Amniotic epithelial cell (primary cell): ENCODE data around the gene CHM.
"Not testable (repeated sequence)": the region's sequence is repeated elsewhere in the genome, so short reads cannot be mapped to it uniquely, and the experiment has no call there.

Source experiments
- DNase-seq: peaks from one replicate; pipeline ENCODE4 v3.0.0-alpha.2; 2010; ENCODE audit warnings: low read depth

The CHM gene, protein sequence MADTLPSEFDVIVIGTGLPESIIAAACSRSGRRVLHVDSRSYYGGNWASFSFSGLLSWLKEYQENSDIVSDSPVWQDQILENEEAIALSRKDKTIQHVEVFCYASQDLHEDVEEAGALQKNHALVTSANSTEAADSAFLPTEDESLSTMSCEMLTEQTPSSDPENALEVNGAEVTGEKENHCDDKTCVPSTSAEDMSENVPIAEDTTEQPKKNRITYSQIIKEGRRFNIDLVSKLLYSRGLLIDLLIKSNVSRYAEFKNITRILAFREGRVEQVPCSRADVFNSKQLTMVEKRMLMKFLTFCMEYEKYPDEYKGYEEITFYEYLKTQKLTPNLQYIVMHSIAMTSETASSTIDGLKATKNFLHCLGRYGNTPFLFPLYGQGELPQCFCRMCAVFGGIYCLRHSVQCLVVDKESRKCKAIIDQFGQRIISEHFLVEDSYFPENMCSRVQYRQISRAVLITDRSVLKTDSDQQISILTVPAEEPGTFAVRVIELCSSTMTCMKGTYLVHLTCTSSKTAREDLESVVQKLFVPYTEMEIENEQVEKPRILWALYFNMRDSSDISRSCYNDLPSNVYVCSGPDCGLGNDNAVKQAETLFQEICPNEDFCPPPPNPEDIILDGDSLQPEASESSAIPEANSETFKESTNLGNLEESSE

DNA sequence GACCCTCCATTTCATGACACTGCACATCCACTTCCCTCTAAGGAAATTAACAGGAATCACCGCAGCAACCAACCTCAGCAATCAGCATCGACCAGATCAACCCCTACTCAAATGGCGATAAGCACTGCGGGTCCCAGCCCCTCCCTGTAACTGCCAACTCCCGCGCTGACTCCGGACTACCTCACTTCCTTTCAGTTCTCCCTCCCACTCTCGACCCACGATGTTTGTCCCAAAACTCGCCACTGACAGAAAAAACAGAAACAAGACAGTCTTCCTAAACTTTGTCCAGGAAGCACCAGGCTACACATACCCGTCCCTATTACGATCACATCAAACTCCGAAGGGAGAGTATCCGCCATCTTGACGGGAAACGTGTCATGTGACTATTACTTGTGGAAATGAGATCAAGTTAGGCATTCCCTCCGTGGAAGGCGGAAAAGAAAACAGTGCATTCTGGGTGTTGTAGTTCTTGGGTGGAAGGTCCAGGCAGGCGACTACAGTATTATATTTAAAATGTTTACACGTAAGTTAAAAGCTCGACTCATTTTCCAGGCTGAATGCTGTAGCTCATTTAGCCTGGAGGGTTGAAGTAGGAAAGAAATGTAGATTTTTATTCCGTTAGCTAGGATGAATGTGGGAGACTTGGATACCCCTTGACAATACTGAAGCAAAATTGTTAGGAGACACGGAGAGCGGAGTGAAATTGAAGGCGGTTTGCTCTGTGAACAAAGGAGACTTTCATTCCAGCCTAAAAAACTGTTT, at the start of gene CHM:
TSS of gene CHM (minus strand) at position 385 of the 762 bp plus-strand sequence. CDS start at position 359, 26 bp downstream.
- DNase-seq: peak; percentile 85

DNA sequence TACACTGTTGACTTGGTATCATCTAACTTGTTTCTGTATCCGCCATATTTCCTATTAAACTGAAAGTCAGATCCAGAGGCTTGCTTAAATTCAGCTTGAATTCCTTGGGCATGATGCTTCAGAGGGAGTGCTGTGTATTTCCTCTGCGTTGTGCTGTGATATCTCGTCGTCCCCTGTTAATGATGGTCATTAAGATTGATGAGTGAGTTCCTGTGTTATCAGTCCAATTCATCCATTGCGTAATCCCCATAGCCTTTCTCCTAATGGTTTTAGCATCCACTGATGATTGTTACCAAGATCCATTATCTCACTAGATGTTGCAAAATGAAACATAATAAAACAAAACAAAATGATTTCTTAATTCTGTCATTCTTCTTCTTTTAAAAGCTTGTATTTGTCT, 31.3 kb upstream of the CHM start:
- DNase-seq: peak; percentile 62

- no peak for DNase-seq
Measured at GRCh38 chrX:86066998-86067397, 19.6 kb upstream of the CHM start.

- DNase-seq: no peak
Measured at GRCh38 chrX:86061407-86061806, 14.0 kb upstream of the CHM start.

- no peak for DNase-seq
Measured at GRCh38 chrX:86051741-86052140, 4.4 kb upstream of the CHM start.

DNA sequence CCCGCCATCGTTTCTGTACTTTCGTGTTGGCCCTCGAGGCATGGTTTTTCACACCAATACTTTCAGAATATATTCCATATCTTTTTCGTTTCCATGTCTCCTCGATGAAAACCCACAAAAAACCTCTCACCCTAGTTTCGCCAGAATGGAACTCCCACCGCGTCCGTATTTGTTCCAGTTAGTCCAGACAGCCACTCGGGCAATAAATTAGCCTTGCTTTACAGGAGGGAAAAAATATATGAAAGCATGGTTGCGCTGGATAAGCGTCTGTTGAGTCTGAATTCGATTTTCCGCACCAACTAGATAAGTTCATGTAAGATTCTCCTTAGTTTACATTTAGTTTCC, 550 bp upstream of the CHM start:
- peak; percentile 11 for DNase-seq

DNA sequence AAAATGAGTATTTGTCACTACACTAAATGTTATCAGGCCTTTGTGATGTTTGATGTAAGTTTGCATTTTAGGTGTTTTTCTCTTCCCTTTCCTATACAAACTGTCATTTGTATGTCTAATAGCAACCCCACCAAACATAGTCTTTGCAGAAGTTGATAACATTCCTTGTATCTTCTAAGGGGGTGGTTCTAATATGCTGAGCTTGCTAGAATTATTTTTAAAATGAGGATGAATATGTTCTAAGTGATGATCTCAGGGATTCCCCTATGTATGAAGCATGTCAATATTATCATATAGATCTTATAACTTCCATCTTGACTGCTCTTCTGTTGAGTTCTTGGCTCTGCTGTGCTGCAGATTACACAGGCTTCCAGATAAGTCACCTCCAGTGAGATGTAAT, 3.1 kb downstream of the CHM start:
- DNase-seq: no peak

- DNase-seq: no peak
Measured at GRCh38 chrX:86039625-86040568, 7.5 kb downstream of the CHM start.

GRCh38 chrX:86033385-86033784, 14.0 kb downstream of the CHM start:
- DNase-seq: no peak

- no peak for DNase-seq
Measured at GRCh38 chrX:86028681-86029080, 18.7 kb downstream of the CHM start.

GRCh38 chrX:86023811-86024210, 23.5 kb downstream of the CHM start:
- DNase-seq: peak; percentile 7

DNA sequence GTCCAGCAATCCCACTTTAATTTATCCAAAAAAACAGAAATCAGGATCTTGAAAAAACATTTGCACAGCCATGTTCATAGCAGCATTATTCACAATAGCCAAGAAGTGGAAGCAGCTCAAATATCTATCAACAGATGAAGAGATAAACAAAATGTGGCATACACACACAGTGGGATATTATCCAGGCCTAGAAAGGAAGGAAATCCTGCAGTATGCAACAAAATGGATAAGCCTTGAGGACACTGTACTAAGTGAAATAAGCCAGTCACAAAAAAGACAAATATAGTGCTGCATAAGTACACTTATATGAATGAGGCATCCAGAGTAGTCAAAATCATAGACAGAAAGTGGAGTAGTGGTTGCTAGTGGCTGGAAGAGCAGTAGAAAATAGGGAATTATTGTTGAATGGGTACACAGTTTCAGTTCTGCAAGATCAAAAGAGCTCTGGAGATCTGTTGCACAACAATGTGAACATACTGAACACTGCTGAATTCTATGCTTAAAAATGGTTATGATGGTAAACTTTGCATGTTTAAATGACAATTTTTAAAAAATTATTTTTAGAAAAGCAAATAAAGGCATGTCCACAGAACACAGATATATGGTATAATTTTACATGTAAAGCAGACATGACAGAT, 25.6 kb downstream of the CHM start:
- DNase-seq: peak; percentile 7

GRCh38 chrX:86016139-86016538, 31.2 kb downstream of the CHM start:
- DNase-seq: no peak

DNA sequence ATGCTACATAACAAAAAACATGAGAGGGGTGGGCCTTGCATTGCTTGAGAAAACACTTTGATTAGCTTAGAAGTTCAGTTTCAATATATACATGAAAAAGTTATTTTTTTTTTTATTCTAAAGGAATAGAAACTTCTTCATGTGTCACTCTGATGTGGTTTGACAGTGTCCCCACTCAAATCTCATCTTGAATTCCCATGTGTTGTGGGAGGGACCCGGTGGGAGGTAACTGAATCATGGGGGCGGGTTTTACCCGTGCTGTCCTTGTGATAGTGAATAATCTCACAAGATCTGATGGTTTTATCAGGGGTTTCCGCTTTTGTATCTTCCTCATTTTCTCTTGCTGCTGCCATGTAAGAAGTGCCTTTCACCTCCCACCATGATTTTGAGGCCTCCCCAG, 32.4 kb downstream of the CHM start:
- not testable (repeated sequence) for DNase-seq

GRCh38 chrX:86014421-86014820, 32.9 kb downstream of the CHM start:
- no peak for DNase-seq

- no peak for DNase-seq
Measured at GRCh38 chrX:86013792-86014191, 33.6 kb downstream of the CHM start.

- no peak for DNase-seq
Measured at GRCh38 chrX:86012188-86012587, 35.2 kb downstream of the CHM start.

GRCh38 chrX:86009803-86010202, 37.6 kb downstream of the CHM start:
- not testable (repeated sequence) for DNase-seq

DNA sequence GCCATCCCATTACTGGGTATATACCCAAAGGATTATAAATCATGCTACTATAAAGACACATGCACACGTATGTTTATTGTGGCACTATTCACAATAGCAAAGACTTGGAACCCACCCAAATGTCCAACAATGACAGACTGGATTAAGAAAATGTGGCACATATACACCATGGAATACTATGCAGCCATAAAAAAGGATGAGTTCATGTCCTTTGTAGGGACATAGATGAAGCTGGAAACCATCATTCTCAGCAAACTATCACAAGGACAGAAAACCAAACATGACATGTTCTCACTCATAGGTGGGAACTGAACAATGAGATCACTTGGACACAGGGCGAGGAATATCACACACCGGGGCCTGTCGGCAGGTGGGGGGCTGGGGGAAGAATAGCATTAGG, 39.5 kb downstream of the CHM start:
- not testable (repeated sequence) for DNase-seq

GRCh38 chrX:86002076-86002896, 45.1 kb downstream of the CHM start:
- peak; percentile 65 for DNase-seq
